WERI-Rb-1 (cell line): ENCODE data around the gene PDGFA.

ENCODE experiments used
- DNase-seq: peaks from one replicate; pipeline ENCODE4 v3.0.0-alpha.2; 2020
- H3K27ac ChIP-seq: fragments of 250-450 bp; sonication (Bioruptor Pico); 2 replicates; pipeline ENCODE4 v1.5.1; 2020; ENCODE audit warnings: mild to moderate bottlenecking, moderate library complexity
- H3K27me3 ChIP-seq: fragments of 250-450 bp; sonication (Bioruptor Pico); 2 replicates; pipeline ENCODE4 v1.5.1; 2021; ENCODE audit warnings: mild to moderate bottlenecking, low read depth, moderate library complexity; ENCODE audit not compliant: insufficient read depth, severe bottlenecking
- H3K36me3 ChIP-seq: fragments of 250-450 bp; sonication (Bioruptor Pico); 2 replicates; pipeline ENCODE4 v1.5.1; 2020; ENCODE audit warnings: mild to moderate bottlenecking, moderate library complexity
- H3K4me3 ChIP-seq: 2 replicates; pipeline ENCODE4 v1.5.1; 2011; ENCODE audit warnings: low read depth, mild to moderate bottlenecking, control low read depth, low read length
- H3K9me3 ChIP-seq: fragments of 250-450 bp; sonication (Bioruptor Pico); 2 replicates; pipeline ENCODE4 v1.5.1; 2021; ENCODE audit warnings: mild to moderate bottlenecking, moderate library complexity; ENCODE audit not compliant: severe bottlenecking
- CTCF ChIP-seq: IDR thresholded peaks from 2 replicates; pipeline ENCODE4 v1.5.1; 2011; ENCODE audit warnings: low read depth, mild to moderate bottlenecking, control low read depth, inconsistent platforms, low read length

The PDGFA gene

DNA sequence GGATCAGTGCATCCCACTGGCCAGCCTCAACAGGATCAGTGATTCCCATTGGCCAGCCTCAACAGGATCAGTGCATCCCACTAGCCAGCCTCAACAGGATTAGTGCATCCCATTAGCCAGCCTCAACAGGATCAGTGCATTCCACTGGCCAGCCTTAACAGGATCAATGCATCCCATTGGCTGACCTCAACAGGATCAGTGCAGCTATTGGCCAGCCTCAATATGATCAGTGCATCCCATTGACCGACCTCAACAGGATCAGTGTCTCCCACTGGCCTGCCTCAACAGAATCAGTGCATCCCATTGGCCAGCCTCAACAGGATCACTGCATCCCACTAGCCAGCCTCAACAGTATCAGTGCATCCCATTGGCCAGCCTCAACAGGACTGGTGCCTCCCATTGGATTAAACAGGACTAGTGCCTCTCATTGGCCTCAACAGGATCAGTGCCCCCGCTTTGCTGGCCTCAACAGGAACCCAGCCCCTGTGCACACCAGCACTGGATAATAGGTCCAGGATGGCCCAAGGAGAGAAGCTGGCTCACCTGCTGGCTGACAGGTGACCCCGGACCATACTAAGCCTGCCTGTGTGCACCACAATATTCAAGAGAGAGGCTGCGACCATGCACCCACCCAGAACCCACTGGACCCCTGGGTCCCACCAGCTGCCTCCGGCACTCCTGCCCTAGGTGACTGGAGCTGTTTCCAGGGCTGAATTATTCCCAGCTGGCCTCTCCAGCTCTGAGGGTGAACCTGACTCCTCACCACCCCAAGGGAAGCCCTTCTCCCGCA, 59.9 kb downstream of the PDGFA start:
- no peaks in the 10 kb centered on the region for H3K9me3 ChIP-seq
- no peak overlapping the region for H3K27ac ChIP-seq
- no peaks in the 10 kb centered on the region for H3K27me3 ChIP-seq
- no peak overlapping the region for H3K4me3 ChIP-seq
- no peak for DNase-seq
- no peak for TF ChIP-seq CTCF
- H3K36me3 ChIP-seq, result no peaks in the 10 kb centered on the region

- Histone ChIP-seq H3K27ac (no peak overlapping the region), H3K4me3 (no peak overlapping the region), H3K27me3 (no peaks in the 10 kb centered on the region), H3K9me3 (no peaks in the 10 kb centered on the region), H3K36me3 (no peaks in the 10 kb centered on the region)
- TF ChIP-seq CTCF, result no peak
- no peak for DNase-seq
Measured at GRCh38 chr7:458511-459245, 61.0 kb downstream of the PDGFA start.

- no peak for TF ChIP-seq CTCF
- Histone ChIP-seq H3K27ac (no peak overlapping the region), H3K4me3 (no peak overlapping the region), H3K27me3 (no peaks in the 10 kb centered on the region), H3K9me3 (no peaks in the 10 kb centered on the region), H3K36me3 (no peaks in the 10 kb centered on the region)
- DNase-seq, result no peak
Measured at GRCh38 chr7:457814-458510, 61.7 kb downstream of the PDGFA start.

- H3K9me3 ChIP-seq, result no peaks in the 10 kb centered on the region
- no peak overlapping the region for H3K4me3 ChIP-seq
- H3K36me3 ChIP-seq, result no peaks in the 10 kb centered on the region
- no peak for TF ChIP-seq CTCF
- DNase-seq, result no peak
- H3K27ac ChIP-seq, result no peak overlapping the region
- H3K27me3 ChIP-seq, result no peaks in the 10 kb centered on the region
Measured at GRCh38 chr7:455110-455928, 64.3 kb downstream of the PDGFA start.

- Histone ChIP-seq H3K36me3 (no peaks in the 10 kb centered on the region), H3K27me3 (no peaks in the 10 kb centered on the region), H3K27ac (no peak overlapping the region), H3K9me3 (no peaks in the 10 kb centered on the region), H3K4me3 (no peak overlapping the region)
- DNase-seq, result no peak
- no peak for TF ChIP-seq CTCF
Measured at GRCh38 chr7:454356-455109, 65.1 kb downstream of the PDGFA start.
